Neuron (in vitro differentiated cells): ENCODE data around the gene KIF21A.

Experiments used
- H2AFZ ChIP-seq: one replicate; pipeline ENCODE4 v1.6.1; 2013; ENCODE audit warnings: low read depth, mild to moderate bottlenecking, inconsistent platforms, low read length, moderate library complexity
- H3K27me3 ChIP-seq: one replicate; pipeline ENCODE4 v1.6.1; 2013; ENCODE audit warnings: low read length; ENCODE audit not compliant: insufficient read depth
- H3K36me3 ChIP-seq: one replicate; pipeline ENCODE4 v1.6.1; 2013; ENCODE audit warnings: low read length; ENCODE audit not compliant: insufficient read depth
- H3K4me1 ChIP-seq: one replicate; pipeline ENCODE4 v1.6.1; 2013; ENCODE audit warnings: low read length; ENCODE audit not compliant: insufficient read depth
- H3K4me3 ChIP-seq: 2 replicates; pipeline ENCODE4 v1.5.1; 2013; ENCODE audit warnings: mild to moderate bottlenecking, low read length, moderate library complexity
- H3K9me3 ChIP-seq: one replicate; pipeline ENCODE4 v1.6.1; 2013; ENCODE audit warnings: low read length

Gene KIF21A

GRCh38 chr12:39252628-39253027 lies 190.3 kb downstream of the KIF21A start:
- H3K36me3 ChIP-seq, result no peaks in the 10 kb centered on the region
- H2AFZ ChIP-seq, result no peak overlapping the region
- H3K4me3 ChIP-seq, result no peak overlapping the region
- H3K4me1 ChIP-seq, result no peaks in the 10 kb centered on the region
- H3K9me3 ChIP-seq, result no peaks in the 10 kb centered on the region
- no peaks in the 10 kb centered on the region for H3K27me3 ChIP-seq
